Spleen (tissue), 7 donors: ENCODE measurements around the gene KLHDC3.

Source experiments
- CTCF ChIP-seq, 11 experiments: fragments of 200-600 bp in 7 of 11; fragments of 450-650 bp in 4 of 11; sonication (generic) in 4 of 11; IDR thresholded peaks in 8 of 11; conservative IDR thresholded peaks in 3 of 11; 1 replicate in 7 of 11; 2 replicates in 4 of 11; pipeline versions ENCODE4 v1.4.0 to v1.8.0; 2016 to 2021; ENCODE audit warnings: antibody characterized with exemption in 11 of 11, inconsistent platforms in 4 of 11, mild to moderate bottlenecking in 1 of 11
- POLR2A ChIP-seq, 3 donors: fragments of 450-650 bp; IDR thresholded peaks; one replicate each; pipeline ENCODE4 v1.5.1; 2017; ENCODE audit warnings: antibody characterized with exemption in 3 of 3, mild to moderate bottlenecking in 1 of 3
- POLR2AphosphoS5 ChIP-seq, 3 donors: sonication (generic); formaldehyde crosslinking; IDR thresholded peaks; one replicate each; pipeline ENCODE4 v1.5.1; 2017; ENCODE audit warnings: antibody characterized with exemption in 3 of 3
- donor health status: DM: no; HTN: no; CAD: no; lungs with moderate emphysema.
- donor health status: DM: no; HTN: no; CAD: no.
- donor health status: DM: no; HTN: no; CAD: no.

DNA sequence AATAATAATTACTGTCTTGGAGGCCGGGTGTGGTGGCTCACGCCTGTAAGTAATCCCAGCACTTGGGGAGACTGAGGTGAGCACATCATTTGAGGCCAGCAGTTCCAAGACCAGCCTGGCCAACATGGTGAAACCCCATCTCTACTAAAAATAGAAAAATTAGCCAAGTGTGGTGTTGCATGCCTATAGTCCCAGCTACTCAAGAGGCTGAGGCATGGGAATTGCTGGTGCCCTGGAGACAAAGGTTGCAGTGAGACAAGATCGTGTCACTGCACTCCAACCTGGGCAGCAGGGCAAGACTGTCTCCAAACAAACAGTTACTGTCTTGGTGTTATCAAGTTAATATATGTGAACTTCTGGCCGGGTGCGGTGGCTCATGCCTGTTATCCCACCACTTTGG, 12.3 kb downstream of the KLHDC3 start:
- TF ChIP-seq CTCF (IDR thresholded peaks at IDR 0.05 in 8 of 11, conservative IDR thresholded peaks at IDR 0.05 in 3 of 11): no peak
- no peak for TF ChIP-seq POLR2A (IDR thresholded peaks at IDR 0.05)
- no peak for TF ChIP-seq POLR2AphosphoS5 (IDR thresholded peaks at IDR 0.05)
